ENCODE measurements around the gene EPHB2.
"Not testable (repeated sequence)": the region's sequence is repeated elsewhere in the genome, so short reads cannot be mapped to it uniquely, and the experiment has no call there.

Gene EPHB2

DNA sequence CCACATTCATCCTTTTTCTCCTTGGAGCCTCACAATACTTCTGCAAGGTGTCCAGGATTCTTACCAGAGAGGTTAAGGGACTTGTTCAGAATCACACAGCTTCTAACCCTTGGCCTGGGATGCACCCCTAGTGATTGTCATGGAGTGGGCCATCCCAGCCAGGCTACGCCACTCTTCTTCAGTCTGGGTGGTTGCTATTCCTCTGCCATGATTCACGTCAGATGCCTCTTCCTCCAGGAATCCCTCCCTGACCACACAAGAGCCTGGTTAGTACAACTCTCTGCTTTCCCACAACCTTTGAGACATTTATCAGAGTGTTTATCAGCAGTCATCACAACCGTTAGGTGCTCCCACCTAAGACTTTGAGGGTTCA, 121.8 kb downstream of the EPHB2 start:
- FAIRE-seq (no peak), DNase-seq (ENCODE audit: insufficient read length, low spot score) (no peak)
- TF ChIP-seq, protein P1, sequence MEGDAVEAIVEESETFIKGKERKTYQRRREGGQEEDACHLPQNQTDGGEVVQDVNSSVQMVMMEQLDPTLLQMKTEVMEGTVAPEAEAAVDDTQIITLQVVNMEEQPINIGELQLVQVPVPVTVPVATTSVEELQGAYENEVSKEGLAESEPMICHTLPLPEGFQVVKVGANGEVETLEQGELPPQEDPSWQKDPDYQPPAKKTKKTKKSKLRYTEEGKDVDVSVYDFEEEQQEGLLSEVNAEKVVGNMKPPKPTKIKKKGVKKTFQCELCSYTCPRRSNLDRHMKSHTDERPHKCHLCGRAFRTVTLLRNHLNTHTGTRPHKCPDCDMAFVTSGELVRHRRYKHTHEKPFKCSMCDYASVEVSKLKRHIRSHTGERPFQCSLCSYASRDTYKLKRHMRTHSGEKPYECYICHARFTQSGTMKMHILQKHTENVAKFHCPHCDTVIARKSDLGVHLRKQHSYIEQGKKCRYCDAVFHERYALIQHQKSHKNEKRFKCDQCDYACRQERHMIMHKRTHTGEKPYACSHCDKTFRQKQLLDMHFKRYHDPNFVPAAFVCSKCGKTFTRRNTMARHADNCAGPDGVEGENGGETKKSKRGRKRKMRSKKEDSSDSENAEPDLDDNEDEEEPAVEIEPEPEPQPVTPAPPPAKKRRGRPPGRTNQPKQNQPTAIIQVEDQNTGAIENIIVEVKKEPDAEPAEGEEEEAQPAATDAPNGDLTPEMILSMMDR (IDR thresholded peaks at IDR 0.05; ENCODE audit: insufficient read depth, missing control alignments): no peak

DNA sequence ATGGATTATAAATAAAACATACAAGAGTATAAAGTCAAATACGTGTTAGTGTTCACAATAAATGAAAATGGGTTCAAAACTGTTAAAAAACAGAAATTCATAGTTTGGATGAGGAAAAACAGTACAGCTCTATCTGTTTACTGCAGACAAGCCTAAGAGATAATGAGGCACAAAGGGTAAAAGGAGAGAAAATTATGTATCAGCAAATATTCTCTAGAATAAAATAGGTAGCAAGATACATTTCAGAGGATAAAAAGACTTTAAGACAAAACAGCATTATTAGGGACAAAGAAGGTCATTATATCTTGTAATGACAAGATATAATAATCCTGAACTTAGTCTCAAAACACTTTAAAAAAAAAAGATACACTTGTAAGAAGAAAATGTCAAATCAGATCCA, 123.1 kb downstream of the EPHB2 start:
- TF ChIP-seq, protein P1 (IDR thresholded peaks at IDR 0.05; ENCODE audit: insufficient read depth, missing control alignments): no peak
- no peak for FAIRE-seq
- no peak for DNase-seq (ENCODE audit: insufficient read length, low spot score)

DNA sequence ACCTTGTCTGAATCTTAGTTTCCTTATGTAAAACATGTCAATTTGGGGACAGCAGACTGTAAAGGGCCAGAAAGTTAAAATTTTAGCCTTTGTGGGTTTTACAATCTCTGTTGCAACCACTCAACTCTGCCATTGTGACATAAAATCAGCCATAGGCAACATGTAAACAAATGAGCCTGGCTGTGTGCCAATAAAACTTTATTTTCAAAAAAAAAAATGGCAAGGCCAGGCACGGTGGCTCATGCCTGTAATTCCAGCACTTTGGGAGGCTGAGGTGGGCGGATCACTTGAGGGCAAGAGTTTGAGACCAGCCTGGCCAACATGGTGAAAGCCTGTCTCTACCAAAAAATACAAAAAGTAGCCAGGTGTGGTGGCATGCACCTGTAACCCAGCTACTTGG, 123.8 kb downstream of the EPHB2 start:
- FAIRE-seq; DNase-seq (ENCODE audit: insufficient read length, low spot score): not testable (repeated sequence)

DNA sequence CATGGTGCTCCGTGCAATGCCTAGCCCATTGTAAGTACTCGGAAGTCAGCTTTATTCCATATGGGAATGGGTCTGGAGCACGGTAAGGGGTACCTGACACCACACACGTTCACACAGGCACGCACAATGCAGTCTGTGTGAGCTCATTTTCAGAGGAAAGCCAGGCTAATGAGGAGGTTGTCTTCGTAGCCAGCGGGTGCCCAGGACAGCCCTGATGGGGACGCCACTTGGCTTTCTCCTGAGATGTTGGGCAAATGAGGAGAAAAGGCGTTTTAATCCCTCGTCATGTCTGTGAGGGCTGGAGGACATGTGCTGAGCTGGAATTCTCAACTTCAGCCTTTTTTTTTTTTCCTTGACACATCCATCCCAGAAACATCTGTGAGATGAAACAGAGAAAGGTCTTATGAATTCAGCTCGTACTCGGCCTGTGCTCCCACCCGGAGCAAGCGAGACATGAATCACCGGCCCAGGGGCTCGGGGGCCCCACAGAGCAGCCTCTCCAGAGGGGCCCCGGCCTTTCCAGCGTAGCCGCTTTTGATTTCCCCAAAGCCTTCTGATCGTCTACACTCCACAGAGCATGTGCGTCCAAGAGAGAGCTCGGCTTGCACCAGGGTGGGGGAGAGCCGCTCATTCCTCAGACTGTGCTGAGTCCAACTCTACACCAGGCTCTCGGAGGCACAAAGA, 125.1 kb downstream of the EPHB2 start:
- DNase-seq (ENCODE audit: insufficient read length, low spot score) (no peak), FAIRE-seq (no peak)
- TF ChIP-seq, protein P1 (IDR thresholded peaks at IDR 0.05; ENCODE audit: insufficient read depth, missing control alignments): no peak

DNA sequence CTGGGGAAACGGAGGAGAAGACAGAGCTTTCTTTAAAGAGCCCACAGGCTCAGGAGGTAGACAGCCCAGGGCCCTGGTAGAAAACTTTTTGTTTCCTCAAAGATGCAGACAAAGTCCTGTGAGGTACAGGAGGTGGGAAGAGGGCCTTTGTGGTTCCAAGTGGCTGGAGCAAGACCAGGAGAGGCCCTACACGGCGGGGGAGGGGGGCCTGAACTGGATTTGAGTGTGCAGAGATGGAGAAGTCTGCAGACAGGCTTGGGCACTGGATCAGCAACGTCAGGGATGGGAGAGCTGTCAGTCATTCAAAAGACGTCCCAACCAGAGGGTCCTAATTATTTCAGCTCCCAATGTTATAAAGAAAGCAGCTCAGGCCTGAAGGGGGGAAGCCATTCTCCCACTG, 126.2 kb downstream of the EPHB2 start:
- FAIRE-seq (no peak), DNase-seq (ENCODE audit: insufficient read length, low spot score) (no peak)
- TF ChIP-seq, protein P1 (IDR thresholded peaks at IDR 0.05; ENCODE audit: insufficient read depth, missing control alignments): no peak

DNA sequence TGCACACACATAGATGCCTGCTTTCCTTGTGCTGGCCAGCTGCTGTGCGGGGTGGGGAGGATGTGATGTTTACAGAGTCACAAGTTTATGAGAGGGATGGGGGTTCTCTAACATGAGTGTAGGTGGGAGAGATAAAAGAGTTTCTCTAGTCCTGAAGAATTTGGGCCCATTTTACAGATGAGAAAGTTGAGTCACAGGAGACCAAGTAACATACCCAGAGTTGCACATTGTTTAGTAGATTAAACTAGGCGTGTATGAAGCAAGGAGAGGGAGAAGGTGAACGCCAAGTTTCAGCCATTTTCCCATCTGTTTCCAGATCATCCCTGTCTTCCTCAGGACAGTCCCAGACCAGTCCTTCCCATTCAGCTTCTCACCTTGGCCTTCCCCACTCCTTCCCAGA, 126.7 kb downstream of the EPHB2 start:
- no peak for DNase-seq (ENCODE audit: insufficient read length, low spot score)
- TF ChIP-seq, protein P1 (IDR thresholded peaks at IDR 0.05; ENCODE audit: insufficient read depth, missing control alignments): no peak
- FAIRE-seq: no peak

DNA sequence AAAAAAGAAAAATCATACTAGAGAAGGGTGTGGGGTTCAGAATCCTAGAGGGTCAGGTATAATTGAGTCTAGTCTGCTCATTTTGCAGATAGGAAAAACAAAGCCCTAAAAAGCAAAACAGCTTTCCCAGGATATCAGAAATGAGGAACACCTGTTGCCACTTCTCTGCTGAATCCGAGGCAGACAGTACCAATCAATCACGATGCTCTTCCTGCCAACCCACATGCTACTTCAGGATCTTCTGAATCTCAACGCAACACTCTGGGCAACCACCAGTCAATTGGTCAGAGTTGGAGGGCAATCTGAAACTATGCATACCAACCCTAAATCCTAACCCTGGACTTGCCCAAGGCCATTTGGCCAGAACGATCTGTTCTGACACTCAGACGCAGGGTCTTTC, 128.3 kb downstream of the EPHB2 start:
- DNase-seq (ENCODE audit: insufficient read length, low spot score) (no peak), FAIRE-seq (no peak)
- TF ChIP-seq, protein P1 (IDR thresholded peaks at IDR 0.05; ENCODE audit: insufficient read depth, missing control alignments): no peak

DNA sequence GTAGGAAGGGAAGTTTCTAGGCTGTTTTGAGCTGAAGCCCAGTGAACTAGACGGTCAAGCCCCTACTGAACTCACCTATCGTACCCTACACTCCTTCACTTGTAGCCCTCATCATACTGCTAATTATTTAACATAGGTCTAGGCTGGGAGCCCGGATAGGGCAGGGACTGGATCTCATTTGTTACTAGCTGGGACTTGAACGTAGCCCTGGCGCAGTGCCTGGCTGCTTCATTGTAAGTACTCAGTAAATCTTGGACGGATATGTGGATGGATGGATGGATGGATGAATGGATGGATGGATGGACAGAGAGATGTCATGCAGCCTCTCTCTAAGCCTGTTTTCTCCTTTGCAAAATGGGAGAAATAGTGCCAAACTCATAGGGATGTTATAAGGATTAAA, 129.2 kb downstream of the EPHB2 start:
- FAIRE-seq (no peak), DNase-seq (ENCODE audit: insufficient read length, low spot score) (no peak)
- TF ChIP-seq, protein P1 (IDR thresholded peaks at IDR 0.05; ENCODE audit: insufficient read depth, missing control alignments): no peak
